K562 (cell line): ENCODE data around the gene GYG1. TPM values are rescaled to one million over a fixed set of nuclear protein-coding genes. Genes with fewer than 3 reads are reported as not detected.

Experiments used
- BDP1 ChIP-seq: IDR thresholded peaks from 3 replicates; pipeline ENCODE4 v1.6.1; 2011; ENCODE audit not compliant: insufficient read length, insufficient read depth
- CEBPB ChIP-seq: fragments of 450-650 bp; IDR thresholded peaks from 2 replicates; pipeline ENCODE4 v1.6.1; 2016; ENCODE audit warnings: missing genetic modification characterization, missing compliant biosample characterization
- HMG20B ChIP-seq: fragments of 250-450 bp; sonication (Bioruptor Pico); IDR thresholded peaks from 2 replicates; pipeline ENCODE4 v1.5.0; 2021; ENCODE audit warnings: mild to moderate bottlenecking
- KLF13 ChIP-seq: fragments of 450-650 bp; IDR thresholded peaks from 2 replicates; pipeline ENCODE4 v1.6.1; 2016; ENCODE audit warnings: missing genetic modification characterization, low read depth, mild to moderate bottlenecking, missing compliant biosample characterization, moderate library complexity, borderline replicate concordance
- NFXL1 ChIP-seq: fragments of 450-650 bp; formaldehyde crosslinking; IDR thresholded peaks from 2 replicates; pipeline ENCODE4 v1.4.0; 2021; ENCODE audit warnings: mild to moderate bottlenecking
- PTBP1 ChIP-seq: fragments of 200-400 bp; formaldehyde crosslinking; IDR thresholded peaks from 2 replicates; pipeline ENCODE4 v1.6.1; 2017; ENCODE audit warnings: low read depth, low read length
- PTRF ChIP-seq: fragments of 450-650 bp; IDR thresholded peaks from 2 replicates; pipeline ENCODE4 v1.6.1; 2016; ENCODE audit warnings: mild to moderate bottlenecking, missing genetic modification characterization, missing compliant biosample characterization
- REST ChIP-seq, 2 experiments: fragments of 450-650 bp; formaldehyde crosslinking in 1 of 2; IDR thresholded peaks; 2 replicates each; pipeline versions ENCODE4 v1.4.0 to v1.6.1; 2014 to 2020; ENCODE audit warnings: mild to moderate bottlenecking in 2 of 2, borderline replicate concordance in 1 of 2, low read depth in 1 of 2
- ZBTB2 ChIP-seq: fragments of 450-650 bp; IDR thresholded peaks from 2 replicates; pipeline ENCODE4 v1.6.1; 2016; ENCODE audit warnings: antibody characterized with exemption
- ZBTB9 ChIP-seq: fragments of 450-650 bp; formaldehyde crosslinking; IDR thresholded peaks from 2 replicates; pipeline ENCODE4 v1.4.0; 2020; ENCODE audit warnings: mild to moderate bottlenecking, moderate library complexity
- ZNF75A ChIP-seq: fragments of 450-650 bp; formaldehyde crosslinking; IDR thresholded peaks from 2 replicates; pipeline ENCODE4 v1.4.0; 2020; ENCODE audit warnings: mild to moderate bottlenecking
- polyA plus RNA-seq, 8 experiments: library from polyadenylated mRNA; depleted of rRNA in 4 of 8; stranded (reverse) in 5 of 8; unstranded in 3 of 8; fragments of >200 nt; fragmentation: Nextera tagmentation in 2 of 8; fragmentation: Illumina TruSeq in 1 of 8; extraction: Ambion mirVana in 2 of 8; extraction: Trizol in 1 of 8; gene quantifications; 2 replicates each; pipeline versions ENCODE4 v1.2.1 to v1.2.3, GENCODE V29; 2011 to 2014; ENCODE audit warnings: inconsistent platforms in 1 of 8, missing spikeins in 1 of 8
- total RNA-seq, 7 experiments: library from RNA; depleted of rRNA in 6 of 7; stranded (reverse); fragments of >200 nt in 6 of 7; fragmentation: Illumina TruSeq in 2 of 7; extraction: Trizol in 2 of 7; gene quantifications; 2 replicates each; pipeline versions ENCODE4 v1.2.1 to v1.2.3, GENCODE V29; 2011 to 2021; ENCODE audit warnings: low replicate concordance in 1 of 7

The GYG1 gene
- total and polyA plus RNA-seq, 9 of the 15 experiments (the other 6 are each of a cell fraction or from before 2014, with no cell fraction given): 14.6 to 38.4 (median 24.6) TPM

DNA sequence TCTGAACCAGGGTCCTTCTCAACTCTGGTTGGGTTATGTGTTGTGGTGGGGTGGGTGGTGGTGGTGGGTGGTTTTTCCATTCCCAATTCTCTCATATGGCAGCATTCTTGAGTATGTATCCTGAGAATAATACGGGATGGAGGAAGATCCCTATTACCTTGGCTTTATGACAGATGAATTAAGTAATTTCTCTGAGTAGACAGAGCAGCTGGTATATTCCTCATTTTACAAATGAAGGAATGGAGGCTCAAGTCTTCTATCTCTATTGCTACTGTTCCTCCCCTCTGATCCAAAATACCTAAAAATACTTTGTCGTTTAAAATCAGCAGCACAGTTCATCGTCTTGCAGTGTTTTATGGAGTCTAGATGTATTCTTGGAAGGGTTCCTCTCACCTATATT, 10.4 kb downstream of the GYG1 start (continued):
- no peak for TF ChIP-seq REST (IDR thresholded peaks at IDR 0.05; ENCODE audit: borderline replicate concordance)
- TF ChIP-seq REST (CRISPR knock-in tag; IDR thresholded peaks at IDR 0.05; ENCODE audit: low read depth): no peak
- TF ChIP-seq BDP1: no peak
- no peak for TF ChIP-seq NFXL1 (CRISPR knock-in tag)
- TF ChIP-seq ZBTB2: no peak
- no peak for TF ChIP-seq HMG20B (CRISPR knock-in tag)
- TF ChIP-seq PTRF (tag): no peak
- TF ChIP-seq PTBP1: no peak
- TF ChIP-seq KLF13 (tag): no peak
- no peak for TF ChIP-seq CEBPB (tag)
- no peak for TF ChIP-seq ZBTB9 (CRISPR knock-in tag)
- TF ChIP-seq ZNF75A: no peak
